ENCODE measurements around the gene EFEMP1. TPM values are rescaled to one million over a fixed set of nuclear protein-coding genes. Genes with fewer than 3 reads are reported as not detected.

EFEMP1 gene
- total and polyA plus RNA-seq, 12 donors = 15.7 to 157 (median 32.5) TPM

DNA sequence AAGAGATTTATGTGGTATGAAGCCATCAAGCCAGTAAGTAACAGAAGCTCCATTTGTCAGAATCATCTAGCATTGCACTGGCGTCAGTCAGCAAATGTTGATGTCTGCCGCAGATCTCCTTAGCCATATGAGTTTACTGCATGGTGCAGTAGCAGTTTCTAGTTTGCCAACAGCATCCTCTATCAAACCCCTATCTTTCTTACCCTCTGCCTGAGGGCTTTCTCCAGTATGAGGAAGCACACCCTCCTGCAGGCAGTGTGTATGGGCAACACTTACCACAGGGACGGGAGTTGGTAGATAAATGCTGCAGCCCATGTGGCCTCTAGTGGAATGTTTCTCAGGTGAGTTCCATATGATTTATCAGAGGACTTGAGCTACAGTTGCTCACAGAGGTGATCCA, 63.7 kb downstream of the EFEMP1 start:
- no peak for ATAC-seq

DNA sequence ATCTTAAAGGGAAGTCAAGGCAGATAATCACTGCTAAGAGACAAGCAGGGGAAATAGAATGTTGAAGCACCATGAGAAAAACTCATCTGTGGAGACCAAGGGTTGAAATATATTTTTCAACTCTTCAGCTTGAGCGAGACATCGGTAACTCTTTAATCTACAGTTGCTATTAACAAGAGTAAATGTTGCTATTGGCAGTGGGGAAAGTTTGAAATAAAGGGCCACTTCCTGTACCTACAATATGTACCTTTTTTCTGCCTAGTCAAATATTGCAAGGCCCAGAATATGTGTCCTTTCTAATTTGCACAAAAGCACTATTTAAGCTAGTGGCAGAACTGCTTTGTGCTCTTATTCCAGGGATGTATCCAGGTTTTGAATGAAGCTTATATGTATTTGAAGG, 65.8 kb downstream of the EFEMP1 start:
- Histone ChIP-seq H3K27me3 (no peaks in the 10 kb centered on the region), H3K9me3 (no peaks in the 10 kb centered on the region), H3K4me1 (peaks cover 5 to 20% (median 13%) of the 10 kb centered on the region in 9 donors), H3K27ac (no peak overlapping the region), H3K36me3 (no peaks in the 10 kb centered on the region), H3K4me3 (no peak overlapping the region)
- WGBS, 2 donors = 83 to 91% methylated on average over 2 of the region's 2 CpGs
- no peak for ATAC-seq
- TF ChIP-seq, protein P1, sequence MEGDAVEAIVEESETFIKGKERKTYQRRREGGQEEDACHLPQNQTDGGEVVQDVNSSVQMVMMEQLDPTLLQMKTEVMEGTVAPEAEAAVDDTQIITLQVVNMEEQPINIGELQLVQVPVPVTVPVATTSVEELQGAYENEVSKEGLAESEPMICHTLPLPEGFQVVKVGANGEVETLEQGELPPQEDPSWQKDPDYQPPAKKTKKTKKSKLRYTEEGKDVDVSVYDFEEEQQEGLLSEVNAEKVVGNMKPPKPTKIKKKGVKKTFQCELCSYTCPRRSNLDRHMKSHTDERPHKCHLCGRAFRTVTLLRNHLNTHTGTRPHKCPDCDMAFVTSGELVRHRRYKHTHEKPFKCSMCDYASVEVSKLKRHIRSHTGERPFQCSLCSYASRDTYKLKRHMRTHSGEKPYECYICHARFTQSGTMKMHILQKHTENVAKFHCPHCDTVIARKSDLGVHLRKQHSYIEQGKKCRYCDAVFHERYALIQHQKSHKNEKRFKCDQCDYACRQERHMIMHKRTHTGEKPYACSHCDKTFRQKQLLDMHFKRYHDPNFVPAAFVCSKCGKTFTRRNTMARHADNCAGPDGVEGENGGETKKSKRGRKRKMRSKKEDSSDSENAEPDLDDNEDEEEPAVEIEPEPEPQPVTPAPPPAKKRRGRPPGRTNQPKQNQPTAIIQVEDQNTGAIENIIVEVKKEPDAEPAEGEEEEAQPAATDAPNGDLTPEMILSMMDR (IDR thresholded peaks at IDR 0.05) = no peak
- intact Hi-C loops (cut with DNase I) = no loop called here
- DNase-seq = no peak

More for the DNA sequence above, 63.7 kb downstream of the EFEMP1 start:
- no peaks in the 10 kb centered on the region for H3K9me3 ChIP-seq
- intact Hi-C loops (cut with DNase I) = no loop called here
- no peak overlapping the region for H3K4me3 ChIP-seq
- 92 to 93% methylated on average over 3 of the region's 3 CpGs for WGBS, 2 donors
- H3K27me3 ChIP-seq = no peaks in the 10 kb centered on the region
- H3K4me1 ChIP-seq = peaks cover 5 to 20% (median 14%) of the 10 kb centered on the region in 9 donors
- H3K36me3 ChIP-seq = no peaks in the 10 kb centered on the region
- no peak overlapping the region for H3K27ac ChIP-seq
- TF ChIP-seq, protein P1 (IDR thresholded peaks at IDR 0.05) = no peak
- DNase-seq = no peak

DNA sequence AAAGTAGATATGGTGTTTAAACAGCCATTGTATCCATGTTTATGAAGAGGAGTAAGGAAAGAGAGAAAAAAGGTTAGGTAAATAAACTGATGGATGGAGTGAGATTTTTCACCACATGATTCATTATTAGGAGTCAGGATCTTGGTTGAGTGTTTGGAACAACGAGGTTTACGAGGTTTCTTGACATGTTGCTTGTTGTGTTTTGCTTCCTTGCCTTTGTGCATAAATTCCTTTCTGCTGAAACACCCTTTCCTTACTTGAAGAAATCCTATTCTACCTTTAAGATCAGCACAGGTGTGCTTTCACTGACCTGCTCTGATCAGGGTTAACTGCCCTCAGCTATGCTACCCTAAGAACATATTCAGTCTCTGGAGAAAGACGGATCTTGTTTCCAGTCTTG, 66.6 kb downstream of the EFEMP1 start:
- Histone ChIP-seq H3K4me3 (no peak overlapping the region), H3K27me3 (no peaks in the 10 kb centered on the region), H3K36me3 (no peaks in the 10 kb centered on the region), H3K27ac (no peak overlapping the region), H3K9me3 (no peaks in the 10 kb centered on the region), H3K4me1 (peaks cover 0 to 12% (median 7%) of the 10 kb centered on the region in 9 donors)
- TF ChIP-seq, protein P1 (IDR thresholded peaks at IDR 0.05) = no peak
- ATAC-seq = no peak
- WGBS, 2 donors = 82 to 85% methylated on average over 3 of the region's 3 CpGs
- intact Hi-C loops (cut with DNase I) = no loop called here
- no peak for DNase-seq

DNA sequence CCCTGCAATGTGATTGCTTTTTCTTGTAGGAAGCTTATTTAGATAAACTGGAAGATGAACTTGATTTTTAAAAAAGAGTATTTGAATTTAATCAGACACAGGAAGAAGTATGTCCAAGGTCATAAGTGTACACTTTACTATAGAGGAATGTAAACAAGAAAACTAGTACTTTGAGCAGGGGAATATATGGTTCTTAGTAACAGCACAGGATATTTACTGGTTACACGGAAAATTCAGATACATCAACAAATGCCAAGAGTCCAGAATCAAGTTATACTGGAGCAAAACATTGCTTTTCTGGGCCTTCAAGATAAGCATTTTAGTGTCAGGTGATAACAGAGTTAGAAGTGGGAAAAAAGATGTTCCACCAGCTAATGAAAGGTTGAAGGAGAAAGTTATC, 75.5 kb downstream of the EFEMP1 start:
- Histone ChIP-seq H3K4me3 (no peak overlapping the region), H3K27me3 (no peaks in the 10 kb centered on the region), H3K9me3 (no peaks in the 10 kb centered on the region), H3K36me3 (no peaks in the 10 kb centered on the region), H3K4me1 (peaks cover 0 to 13% (median 0%) of the 10 kb centered on the region in 9 donors), H3K27ac (no peak overlapping the region)
- 63 to 76% methylated on average over 1 of the region's 1 CpG for WGBS, 2 donors
- no peak for DNase-seq
- no peak for ATAC-seq
- TF ChIP-seq, protein P1 (IDR thresholded peaks at IDR 0.05) = no peak
- intact Hi-C loops (cut with DNase I) = no loop called here

All from heart right ventricle (tissue), 16 donors.